PFSK-1 (cell line): ENCODE data around the gene RASL10B.

ENCODE experiments used
- POLR2AphosphoS5 ChIP-seq: IDR thresholded peaks from 2 replicates; pipeline ENCODE4 v1.6.1; 2012; ENCODE audit warnings: low read depth, mild to moderate bottlenecking, control low read depth, low read length, moderate library complexity
- TAF1 ChIP-seq: IDR thresholded peaks from 2 replicates; pipeline ENCODE4 v1.6.1; 2012; ENCODE audit warnings: low read length, control low read depth, borderline replicate concordance; ENCODE audit not compliant: insufficient read depth

GRCh38 chr17:35695613-35696012 is 35.8 kb upstream of the RASL10B start:
- TF ChIP-seq TAF1 (no peak), POLR2AphosphoS5 (no peak)
